Smooth muscle cell (in vitro differentiated cells): ENCODE data around the gene AGAP1. TPM values are rescaled to one million over a fixed set of nuclear protein-coding genes. Genes with fewer than 3 reads are reported as not detected.

Experiments used
- DNase-seq: peaks from one replicate; lab custom pipeline; 2025; ENCODE audit not compliant: unreplicated experiment; lab: John Stamatoyannopoulos, UW
- H2AFZ ChIP-seq: fragments of 200-600 bp; sonication (generic); 2 replicates; pipeline ENCODE4 v1.6.0; 2016; ENCODE audit warnings: antibody characterized with exemption, low read depth, mild to moderate bottlenecking
- H3F3A ChIP-seq: fragments of 200-600 bp; sonication (generic); 2 replicates; pipeline ENCODE4 v1.6.0; 2017; ENCODE audit warnings: antibody characterized with exemption, low read depth
- H3K27ac ChIP-seq: fragments of 200-600 bp; sonication (generic); 2 replicates; pipeline ENCODE4 v1.5.1; 2016; ENCODE audit warnings: low read depth, mild to moderate bottlenecking
- H3K27me3 ChIP-seq: fragments of 200-600 bp; sonication (generic); 2 replicates; pipeline ENCODE4 v1.6.1; 2016; ENCODE audit warnings: low read depth, mild to moderate bottlenecking
- H3K36me3 ChIP-seq: fragments of 200-600 bp; sonication (generic); 2 replicates; pipeline ENCODE4 v1.5.1; 2016; ENCODE audit warnings: low read depth
- H3K4me1 ChIP-seq: fragments of 200-600 bp; sonication (generic); 2 replicates; pipeline ENCODE4 v1.5.1; 2016; ENCODE audit warnings: low read depth
- H3K4me2 ChIP-seq: fragments of 200-600 bp; sonication (generic); 2 replicates; pipeline ENCODE4 v1.6.0; 2016; ENCODE audit warnings: mild to moderate bottlenecking
- H3K4me3 ChIP-seq: fragments of 200-600 bp; sonication (generic); 2 replicates; pipeline ENCODE4 v1.5.1; 2016; ENCODE audit warnings: mild to moderate bottlenecking
- H3K79me2 ChIP-seq: fragments of 200-600 bp; sonication (generic); 2 replicates; pipeline ENCODE4 v1.6.0; 2016; ENCODE audit warnings: low read depth, mild to moderate bottlenecking
- H3K9ac ChIP-seq: fragments of 200-600 bp; sonication (generic); 2 replicates; pipeline ENCODE4 v1.6.0; 2016; ENCODE audit warnings: low read depth
- H3K9me3 ChIP-seq: fragments of 200-600 bp; sonication (generic); replicated peaks from 2 replicates; pipeline ENCODE4 v1.5.1; 2016; ENCODE audit warnings: low read depth
- H4K20me1 ChIP-seq: fragments of 200-600 bp; sonication (generic); 2 replicates; pipeline ENCODE4 v1.6.0; 2016; ENCODE audit warnings: low read depth
- CTCF ChIP-seq: fragments of 200-600 bp; sonication (generic); IDR thresholded peaks from 2 replicates; pipeline ENCODE4 v1.5.1; 2017; ENCODE audit warnings: borderline replicate concordance, mild to moderate bottlenecking, antibody characterized with exemption; ENCODE audit not compliant: insufficient read depth, poor library complexity, severe bottlenecking
- WGBS: methylation state at CpG from one replicate; pipeline ENCODE4 v1.1.7; 2016; ENCODE audit warnings: low lambda C conversion rate; 5-methylcytosine and 5-hydroxymethylcytosine counted together
- polyA plus RNA-seq: library from polyadenylated mRNA; unstranded; fragments of >200 nt; fragmentation: Nextera tagmentation; extraction: Ambion mirVana; gene quantifications from 2 replicates; pipeline ENCODE4 v1.2.1, GENCODE V29; 2016
- total RNA-seq: library from RNA; depleted of rRNA; stranded (reverse); fragments of >200 nt; gene quantifications from 2 replicates; pipeline ENCODE4 v1.2.3, GENCODE V29; 2014

Gene AGAP1
- total and polyA plus RNA-seq, 2 experiments from 2014 or later = 3.9 to 9.8 TPM

- no peak overlapping the region for H3K4me3 ChIP-seq
- H3K36me3 ChIP-seq = no peaks in the 10 kb centered on the region
- WGBS = 97% methylated on average over 8 of the region's 8 CpGs
- no peaks in the 10 kb centered on the region for H3K9me3 ChIP-seq
- no peak overlapping the region for H2AFZ ChIP-seq
- no peak for DNase-seq
- H3F3A ChIP-seq = no peaks in the 10 kb centered on the region
- TF ChIP-seq CTCF = no peak
- H3K4me1 ChIP-seq = no peaks in the 10 kb centered on the region
- no peaks in the 10 kb centered on the region for H4K20me1 ChIP-seq
- H3K79me2 ChIP-seq = no peaks in the 10 kb centered on the region
- H3K4me2 ChIP-seq = no peak overlapping the region
- H3K27ac ChIP-seq = no peak overlapping the region
- H3K27me3 ChIP-seq = no peaks in the 10 kb centered on the region
- no peak overlapping the region for H3K9ac ChIP-seq
Observed at GRCh38 chr2:236001854-236002253, 508.0 kb downstream of the AGAP1 start.

GRCh38 chr2:236008006-236008405 is 514.2 kb downstream of the AGAP1 start:
- H3F3A ChIP-seq = no peaks in the 10 kb centered on the region
- WGBS = 99% methylated on average over 6 of the region's 6 CpGs

GRCh38 chr2:236008857-236009256 is 515.0 kb downstream of the AGAP1 start:
- Histone ChIP-seq H3K9me3 (no peaks in the 10 kb centered on the region), H3K36me3 (no peaks in the 10 kb centered on the region), H3K4me1 (no peaks in the 10 kb centered on the region), H3K27ac (no peak overlapping the region), H3K27me3 (no peaks in the 10 kb centered on the region), H2AFZ (no peak overlapping the region), H3F3A (no peaks in the 10 kb centered on the region), H3K79me2 (no peaks in the 10 kb centered on the region), H4K20me1 (no peaks in the 10 kb centered on the region), H3K4me3 (no peak overlapping the region), H3K9ac (no peak overlapping the region), H3K4me2 (no peak overlapping the region)
- DNase-seq = no peak
- 95% methylated on average over 9 of the region's 9 CpGs for WGBS
- TF ChIP-seq CTCF = no peak

More at GRCh38 chr2:236008006-236008405, 514.2 kb downstream of the AGAP1 start:
- Histone ChIP-seq H4K20me1 (no peaks in the 10 kb centered on the region), H3K9me3 (no peaks in the 10 kb centered on the region), H3K27ac (no peak overlapping the region), H3K4me1 (no peaks in the 10 kb centered on the region), H3K36me3 (no peaks in the 10 kb centered on the region), H3K4me2 (no peak overlapping the region), H2AFZ (no peak overlapping the region), H3K79me2 (no peaks in the 10 kb centered on the region), H3K9ac (no peak overlapping the region), H3K4me3 (no peak overlapping the region), H3K27me3 (no peaks in the 10 kb centered on the region)
- no peak for DNase-seq
- TF ChIP-seq CTCF = no peak

- no peaks in the 10 kb centered on the region for H3K27me3 ChIP-seq
- H3K27ac ChIP-seq = no peak overlapping the region
- H3K4me1 ChIP-seq = peaks cover 10% of the 10 kb centered on the region
- H4K20me1 ChIP-seq = no peaks in the 10 kb centered on the region
- H3F3A ChIP-seq = no peaks in the 10 kb centered on the region
- no peaks in the 10 kb centered on the region for H3K9me3 ChIP-seq
- H3K4me3 ChIP-seq = no peak overlapping the region
- no peak overlapping the region for H2AFZ ChIP-seq
- no peak for DNase-seq
- no peaks in the 10 kb centered on the region for H3K36me3 ChIP-seq
- 97% methylated on average over 15 of the region's 15 CpGs for WGBS
- no peak overlapping the region for H3K9ac ChIP-seq
- no peak for TF ChIP-seq CTCF
- H3K79me2 ChIP-seq = no peaks in the 10 kb centered on the region
- no peak overlapping the region for H3K4me2 ChIP-seq
Observed at GRCh38 chr2:236010920-236011685, 517.3 kb downstream of the AGAP1 start.
